ENCODE data around the gene IREB2.

DNA sequence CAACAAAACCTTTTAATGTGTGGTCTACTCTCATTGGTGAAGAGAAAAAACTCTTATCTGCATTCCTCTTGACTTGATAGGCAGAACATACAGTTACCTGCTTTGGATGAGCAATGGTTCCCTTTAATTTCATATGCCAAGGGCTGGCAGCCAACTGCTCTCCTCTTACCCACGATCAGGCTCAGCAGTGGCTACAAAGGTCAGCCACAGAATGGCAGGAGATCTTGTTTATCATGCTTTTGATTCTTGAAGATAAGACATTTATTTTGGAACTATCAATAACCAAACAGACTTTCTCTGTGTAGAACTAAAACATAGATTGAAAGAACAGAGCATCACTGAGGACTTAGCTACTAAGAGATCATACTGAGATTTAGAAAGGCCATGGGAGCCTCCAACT is 6.1 kb upstream of the IREB2 start:
- TF ChIP-seq REST (IDR thresholded peaks at IDR 0.05; ENCODE audit: insufficient read depth in 1 of 2, low read depth in 2 of 2, low read length in 2 of 2) = no peak
- no peak for TF ChIP-seq TAF1 (IDR thresholded peaks at IDR 0.05; ENCODE audit: borderline replicate concordance, insufficient read depth, low read length)
- no peak for TF ChIP-seq POLR2AphosphoS5 (IDR thresholded peaks at IDR 0.05; ENCODE audit: low read depth, low read length)
- no peak for TF ChIP-seq SIN3A (IDR thresholded peaks at IDR 0.05; ENCODE audit: borderline replicate concordance, insufficient read depth, low read length)
